ENCODE results near the gene ADGRE2.
A peak's percentile ranks its signal among the peaks of the same experiment; 100 is the strongest.
"Not testable (repeated sequence)": the region's sequence is repeated elsewhere in the genome, so short reads cannot be mapped to it uniquely, and the experiment has no call there.

Gene ADGRE2

DNA sequence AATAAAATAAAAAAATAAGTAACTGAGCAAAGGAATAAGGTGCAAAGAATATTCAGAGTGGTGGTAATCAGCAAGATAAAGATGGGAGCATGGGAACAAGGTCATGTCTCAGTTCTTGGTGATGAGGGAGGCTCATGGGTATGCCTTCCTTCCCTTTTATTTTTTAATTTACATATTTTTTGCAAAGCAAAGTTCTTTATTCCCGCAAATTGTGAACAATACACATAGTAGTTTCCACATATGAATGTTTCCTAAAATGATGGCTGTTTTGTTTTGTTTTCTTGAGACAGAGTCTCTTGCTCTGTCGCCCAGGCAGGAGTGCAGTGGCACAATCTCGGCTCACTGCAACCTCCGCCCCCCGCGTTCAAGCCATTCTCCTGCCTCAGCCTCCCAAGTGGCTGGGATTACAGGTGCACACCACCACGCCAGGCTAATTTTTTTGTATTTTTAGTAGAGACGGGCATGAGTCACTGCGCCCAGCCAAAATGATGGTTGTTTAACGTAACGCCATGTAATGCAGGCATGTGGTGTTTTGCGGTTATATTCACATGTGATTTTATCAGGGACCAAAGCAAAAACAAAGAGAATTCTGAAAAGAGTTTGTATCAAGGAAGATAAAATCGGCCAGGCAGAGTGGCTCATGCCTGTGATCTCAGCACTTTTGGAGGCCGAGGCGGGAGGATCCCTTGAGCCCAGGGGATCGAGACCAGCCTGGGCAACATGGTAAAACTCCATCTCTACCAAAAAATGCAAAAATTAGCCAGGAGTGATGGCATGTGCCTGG, 4.5 kb upstream of the ADGRE2 start:
- no peak overlapping the region for H3K4me3 ChIP-seq (replicated peaks; ENCODE audit: low read depth, low read length)
- DNase-seq (ENCODE audit: low read depth) = no peak
- TF ChIP-seq, protein P1, sequence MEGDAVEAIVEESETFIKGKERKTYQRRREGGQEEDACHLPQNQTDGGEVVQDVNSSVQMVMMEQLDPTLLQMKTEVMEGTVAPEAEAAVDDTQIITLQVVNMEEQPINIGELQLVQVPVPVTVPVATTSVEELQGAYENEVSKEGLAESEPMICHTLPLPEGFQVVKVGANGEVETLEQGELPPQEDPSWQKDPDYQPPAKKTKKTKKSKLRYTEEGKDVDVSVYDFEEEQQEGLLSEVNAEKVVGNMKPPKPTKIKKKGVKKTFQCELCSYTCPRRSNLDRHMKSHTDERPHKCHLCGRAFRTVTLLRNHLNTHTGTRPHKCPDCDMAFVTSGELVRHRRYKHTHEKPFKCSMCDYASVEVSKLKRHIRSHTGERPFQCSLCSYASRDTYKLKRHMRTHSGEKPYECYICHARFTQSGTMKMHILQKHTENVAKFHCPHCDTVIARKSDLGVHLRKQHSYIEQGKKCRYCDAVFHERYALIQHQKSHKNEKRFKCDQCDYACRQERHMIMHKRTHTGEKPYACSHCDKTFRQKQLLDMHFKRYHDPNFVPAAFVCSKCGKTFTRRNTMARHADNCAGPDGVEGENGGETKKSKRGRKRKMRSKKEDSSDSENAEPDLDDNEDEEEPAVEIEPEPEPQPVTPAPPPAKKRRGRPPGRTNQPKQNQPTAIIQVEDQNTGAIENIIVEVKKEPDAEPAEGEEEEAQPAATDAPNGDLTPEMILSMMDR (IDR thresholded peaks at IDR 0.05; ENCODE audit: low read length, missing control alignments) = no peak

DNA sequence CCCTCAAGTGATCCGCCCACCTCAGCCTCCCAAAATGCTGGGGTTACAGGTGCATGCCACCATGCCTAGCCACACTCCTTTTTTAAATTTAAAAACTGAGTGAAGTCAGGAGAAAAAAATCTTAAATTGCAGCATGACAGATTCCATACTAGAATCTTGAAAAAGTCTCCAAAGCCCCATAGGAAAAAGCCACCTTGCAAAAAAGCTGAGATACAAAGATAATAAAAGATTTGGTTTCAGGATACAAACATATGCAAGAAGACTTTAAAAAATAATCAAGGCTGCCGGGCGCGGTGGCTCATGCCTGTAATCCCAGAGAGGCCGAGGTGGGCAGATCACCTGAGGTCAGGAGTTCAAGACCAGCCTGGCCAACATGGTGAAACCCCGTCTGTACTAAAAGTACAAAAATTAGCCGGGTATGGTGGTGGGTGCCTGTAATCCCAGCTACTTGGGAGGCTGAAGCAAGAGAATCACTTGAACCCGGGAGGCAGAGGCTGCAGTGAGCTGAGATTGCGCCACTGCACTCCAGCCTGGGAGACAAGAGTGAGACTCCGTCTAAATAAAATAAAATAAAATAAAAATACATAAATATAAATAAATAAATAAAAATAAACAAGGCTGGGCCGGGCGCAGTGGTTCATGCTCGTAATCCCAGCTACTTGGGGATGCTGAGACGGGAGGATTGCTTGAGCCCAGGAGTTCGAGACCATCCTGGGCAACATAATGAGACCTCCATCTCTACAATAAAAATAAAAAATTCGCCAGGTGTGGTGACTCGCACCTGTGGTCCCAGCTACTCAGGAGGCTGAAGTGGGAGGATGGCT, 3.6 kb upstream of the ADGRE2 start:
- not testable (repeated sequence) for H3K4me3 ChIP-seq (replicated peaks; ENCODE audit: low read depth, low read length); DNase-seq (ENCODE audit: low read depth)

DNA sequence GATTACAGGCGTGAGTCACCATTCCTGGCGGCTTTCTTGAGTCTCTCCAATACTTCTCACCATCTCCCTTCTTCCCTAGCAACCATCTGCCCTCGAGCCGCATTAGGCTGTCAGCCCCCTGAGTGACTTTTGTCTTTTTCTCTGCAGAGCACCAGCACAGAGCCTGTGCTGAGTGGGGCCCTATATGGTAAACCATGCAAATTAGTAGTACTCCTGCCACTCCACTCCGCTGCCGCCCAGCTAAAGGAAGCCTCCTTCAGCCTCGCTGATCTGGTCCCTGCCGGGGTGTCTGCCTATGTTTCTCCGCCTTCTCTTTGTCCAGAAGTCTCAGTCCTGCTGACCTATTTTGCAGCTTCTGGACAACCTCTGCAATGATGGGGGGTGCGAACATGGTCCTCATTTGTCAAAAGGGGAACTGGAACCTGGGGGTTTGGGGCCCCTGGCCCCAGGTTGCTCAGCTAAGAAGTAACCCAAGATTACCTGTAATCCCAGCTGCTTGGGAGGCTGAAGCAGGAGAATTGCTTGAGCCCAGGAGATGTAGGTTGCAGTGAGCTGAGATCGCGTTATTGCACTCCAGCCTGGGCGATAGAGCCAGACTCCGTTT, 2.4 kb upstream of the ADGRE2 start:
- not testable (repeated sequence) for DNase-seq (ENCODE audit: low read depth); H3K4me3 ChIP-seq (replicated peaks; ENCODE audit: low read depth, low read length)

DNA sequence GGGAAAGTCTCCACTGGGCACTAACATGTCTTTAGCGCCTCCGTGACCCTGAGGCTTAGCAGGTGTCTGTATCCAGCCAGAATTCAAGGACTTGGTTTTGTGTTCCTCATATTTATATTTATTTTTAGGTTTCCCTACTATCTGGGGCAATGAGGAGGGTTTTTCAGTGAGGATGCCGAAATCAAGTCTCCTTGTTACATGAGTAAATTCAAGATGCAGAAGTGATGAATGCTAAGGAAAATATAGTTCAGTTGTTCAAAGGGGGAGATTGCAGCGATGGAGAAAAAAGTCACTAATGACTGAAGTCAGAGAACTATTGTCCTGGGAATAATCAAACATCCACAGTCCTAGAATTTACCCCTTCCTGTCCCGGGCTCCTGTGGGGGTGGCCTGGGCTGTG, 791 bp upstream of the ADGRE2 start:
- TF ChIP-seq, protein P1 (IDR thresholded peaks at IDR 0.05; ENCODE audit: low read length, missing control alignments) = no peak
- no peak for DNase-seq (ENCODE audit: low read depth)
- H3K4me3 ChIP-seq (replicated peaks; ENCODE audit: low read depth, low read length) = no peak overlapping the region

DNA sequence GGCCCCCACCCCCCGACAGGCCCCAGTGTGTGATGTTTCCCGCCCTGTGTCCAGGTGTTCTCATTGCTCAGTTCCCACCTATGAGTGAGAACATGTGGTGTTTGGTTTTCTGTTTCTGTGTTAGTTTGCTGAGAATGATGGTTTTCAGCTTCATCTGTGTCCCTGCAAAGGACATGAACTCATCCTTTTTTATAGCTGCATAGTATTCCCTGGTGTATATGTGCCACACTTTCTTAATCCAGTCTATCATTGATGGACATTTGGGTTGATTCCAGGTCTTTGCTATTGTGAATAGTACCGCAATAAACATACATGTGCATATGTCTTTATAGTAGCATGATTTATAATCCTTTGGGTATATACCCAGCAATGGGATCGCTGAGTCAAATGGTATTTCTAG, 715 bp downstream of the ADGRE2 start:
- not testable (repeated sequence) for DNase-seq (ENCODE audit: low read depth); H3K4me3 ChIP-seq (replicated peaks; ENCODE audit: low read depth, low read length)

DNA sequence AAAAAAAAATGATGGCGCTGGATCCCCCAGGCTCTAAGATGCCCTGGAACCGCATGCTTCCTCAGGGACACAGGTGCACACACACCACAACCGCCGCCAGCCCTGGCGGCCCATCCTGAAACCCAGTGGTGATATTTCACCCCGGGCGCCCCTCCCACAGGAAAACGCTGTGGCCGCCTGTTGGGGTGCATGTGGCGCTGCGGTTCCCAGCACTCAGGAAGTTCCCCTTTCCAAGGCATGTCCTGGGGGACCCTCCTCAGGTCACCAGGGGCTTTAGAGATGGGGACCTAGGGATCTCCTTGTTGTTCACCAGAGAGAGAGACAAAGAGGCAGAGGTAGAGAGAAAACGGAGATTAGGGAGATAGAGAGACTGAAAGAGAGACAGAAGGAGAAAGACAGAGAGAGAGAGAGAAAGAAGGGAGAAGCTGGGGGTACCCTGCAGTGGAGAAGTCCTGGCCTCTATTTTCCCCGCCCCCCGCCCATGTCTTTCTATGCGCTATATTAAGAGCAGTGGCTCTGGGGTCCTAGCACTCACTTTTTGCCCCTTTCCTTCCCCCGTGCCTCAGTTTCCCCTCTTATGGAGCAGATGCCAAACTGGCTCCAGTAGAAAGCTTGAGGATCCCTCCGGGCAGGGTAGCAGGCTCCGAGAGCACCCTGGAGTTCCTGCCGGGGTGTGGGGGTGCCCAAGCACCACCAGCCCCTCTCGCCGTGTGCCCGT, 2.3 kb downstream of the ADGRE2 start:
- no peak for DNase-seq (ENCODE audit: low read depth)
- peak overlapping the region; percentile 54 for H3K4me3 ChIP-seq (replicated peaks; ENCODE audit: low read depth, low read length)

DNA sequence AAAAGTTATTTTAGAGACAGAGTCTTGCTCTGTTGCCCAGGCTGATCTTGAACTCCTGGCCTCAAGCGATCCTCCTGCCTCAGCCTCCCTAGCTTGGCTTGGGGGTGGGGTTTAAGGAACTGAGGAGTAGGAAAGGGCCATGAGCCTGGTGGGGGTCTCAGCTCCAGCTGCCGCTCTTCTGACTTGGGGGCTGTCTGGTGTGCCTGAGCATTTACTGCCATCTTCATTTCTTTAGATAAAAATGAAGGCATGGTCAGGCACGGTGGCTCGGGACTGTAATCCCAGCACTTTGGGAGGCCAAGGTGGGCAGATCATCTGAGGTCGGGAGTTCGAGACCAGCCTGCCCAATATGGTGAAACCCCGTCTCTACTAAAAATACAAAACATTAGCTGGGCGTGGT, 3.0 kb downstream of the ADGRE2 start:
- not testable (repeated sequence) for H3K4me3 ChIP-seq (replicated peaks; ENCODE audit: low read depth, low read length); DNase-seq (ENCODE audit: low read depth)

More for the DNA sequence above, 2.3 kb downstream of the ADGRE2 start:
- TF ChIP-seq, protein P1 (IDR thresholded peaks at IDR 0.05; ENCODE audit: low read length, missing control alignments) = no peak

DNA sequence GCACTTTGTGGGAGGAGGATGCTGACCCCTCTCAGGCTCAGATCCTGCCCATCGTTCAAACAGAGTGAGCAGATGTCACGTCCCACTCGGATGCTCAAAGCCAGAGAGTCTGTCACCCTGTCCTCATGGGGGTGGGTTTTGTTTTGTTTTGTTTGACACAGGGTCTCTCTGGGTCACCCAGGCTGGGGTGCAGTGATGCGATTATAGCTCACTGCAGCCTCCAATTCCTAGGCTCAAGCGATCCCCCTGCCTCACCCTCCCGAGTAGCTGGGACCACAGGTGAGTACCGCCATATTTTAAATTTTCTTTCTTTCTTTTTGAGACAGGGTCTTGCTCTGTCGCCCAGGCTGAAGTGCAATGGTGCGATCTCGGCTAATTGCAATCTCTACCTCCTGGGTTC, 4.0 kb downstream of the ADGRE2 start:
- DNase-seq (ENCODE audit: low read depth) = no peak
- no peak overlapping the region for H3K4me3 ChIP-seq (replicated peaks; ENCODE audit: low read depth, low read length)
- TF ChIP-seq, protein P1 (IDR thresholded peaks at IDR 0.05; ENCODE audit: low read length, missing control alignments) = no peak

DNA sequence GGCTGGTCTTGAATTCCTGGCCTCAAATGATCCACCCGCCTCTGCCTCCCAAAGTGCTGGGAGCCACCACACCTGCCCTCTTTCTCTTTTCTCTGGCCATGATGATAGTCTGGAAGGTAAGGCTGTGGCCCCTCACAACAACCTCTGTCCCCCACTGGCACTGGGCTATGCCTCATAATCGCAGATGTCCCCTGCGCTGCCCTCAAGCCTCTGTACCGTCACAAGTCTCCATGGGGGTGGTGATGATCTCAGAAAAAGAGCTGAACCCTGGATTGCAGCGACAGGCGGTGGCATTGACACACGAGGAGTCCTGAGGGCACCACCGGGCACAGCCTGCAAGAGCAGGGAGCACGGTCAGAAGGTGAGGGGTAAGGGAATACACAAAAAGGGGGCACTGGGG, 4.6 kb downstream of the ADGRE2 start:
- H3K4me3 ChIP-seq (replicated peaks; ENCODE audit: low read depth, low read length); DNase-seq (ENCODE audit: low read depth): not testable (repeated sequence)

All from fibroblast of pulmonary artery (primary cell).